Measurements from ENCODE around the gene MSRB1.

GRCh38 chr16:1958715-1959268, 15.8 kb upstream of the MSRB1 start:
- no peak for TF ChIP-seq POLR2A (IDR thresholded peaks at IDR 0.05; ENCODE audit: low read length)
- TF ChIP-seq GATA1 (IDR thresholded peaks at IDR 0.05; ENCODE audit: low read depth, low read length) = no peak

All from erythroblast (primary cell).